ENCODE data around the gene VILL.

The VILL gene

GRCh38 chr3:38002291-38002876 lies 11.8 kb downstream of the VILL start:
- peak; percentile 20 for DNase-seq

DNA sequence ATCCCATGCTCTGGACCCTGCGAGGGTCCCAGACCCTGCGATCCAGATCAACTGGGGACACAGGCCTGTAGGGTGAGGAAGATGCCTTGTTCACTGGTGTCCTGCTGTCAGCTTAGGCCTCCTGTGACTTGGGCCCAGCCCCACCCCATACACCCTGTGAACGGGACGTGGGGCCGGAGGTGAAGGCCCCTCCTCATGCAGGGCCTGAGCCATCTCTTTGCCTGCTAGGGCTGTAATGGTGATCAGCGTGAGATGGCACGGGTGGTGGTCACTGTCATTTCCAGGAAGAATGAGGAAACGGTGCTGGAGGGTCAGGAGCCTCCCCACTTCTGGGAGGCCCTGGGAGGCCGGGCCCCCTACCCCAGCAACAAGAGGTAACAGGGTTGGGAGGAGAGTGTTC lies 12.4 kb downstream of the VILL start:
- no peak for DNase-seq

GRCh38 chr3:38003371-38003816 lies 12.8 kb downstream of the VILL start:
- DNase-seq = peak; percentile 78

DNA sequence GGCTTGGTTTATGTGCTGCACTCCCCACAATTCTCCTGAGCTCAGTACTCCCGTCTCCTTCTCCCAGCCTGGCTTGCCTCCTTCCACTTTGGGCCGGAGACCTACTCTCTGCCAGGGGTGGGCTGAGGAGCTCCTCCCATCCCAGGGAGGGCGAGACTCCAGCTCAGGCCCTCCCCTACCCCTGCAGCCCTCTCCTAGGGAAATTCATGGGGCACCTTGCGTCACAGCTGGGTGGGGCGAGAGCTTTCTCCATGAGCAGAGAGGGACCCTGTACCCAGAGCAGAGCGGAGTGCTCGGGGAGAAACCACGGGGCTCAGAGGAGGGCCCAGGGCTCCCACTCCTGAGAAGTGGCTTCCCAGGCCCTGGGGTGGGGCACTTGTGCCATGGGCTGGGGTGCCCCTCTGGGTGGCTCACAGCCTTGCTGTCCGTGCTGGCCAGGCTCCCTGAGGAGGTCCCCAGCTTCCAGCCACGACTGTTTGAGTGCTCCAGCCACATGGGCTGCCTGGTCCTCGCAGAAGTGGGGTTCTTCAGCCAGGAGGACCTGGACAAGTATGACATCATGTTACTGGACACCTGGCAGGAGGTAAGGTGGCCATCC lies 13.3 kb downstream of the VILL start:
- no peak for DNase-seq

DNA sequence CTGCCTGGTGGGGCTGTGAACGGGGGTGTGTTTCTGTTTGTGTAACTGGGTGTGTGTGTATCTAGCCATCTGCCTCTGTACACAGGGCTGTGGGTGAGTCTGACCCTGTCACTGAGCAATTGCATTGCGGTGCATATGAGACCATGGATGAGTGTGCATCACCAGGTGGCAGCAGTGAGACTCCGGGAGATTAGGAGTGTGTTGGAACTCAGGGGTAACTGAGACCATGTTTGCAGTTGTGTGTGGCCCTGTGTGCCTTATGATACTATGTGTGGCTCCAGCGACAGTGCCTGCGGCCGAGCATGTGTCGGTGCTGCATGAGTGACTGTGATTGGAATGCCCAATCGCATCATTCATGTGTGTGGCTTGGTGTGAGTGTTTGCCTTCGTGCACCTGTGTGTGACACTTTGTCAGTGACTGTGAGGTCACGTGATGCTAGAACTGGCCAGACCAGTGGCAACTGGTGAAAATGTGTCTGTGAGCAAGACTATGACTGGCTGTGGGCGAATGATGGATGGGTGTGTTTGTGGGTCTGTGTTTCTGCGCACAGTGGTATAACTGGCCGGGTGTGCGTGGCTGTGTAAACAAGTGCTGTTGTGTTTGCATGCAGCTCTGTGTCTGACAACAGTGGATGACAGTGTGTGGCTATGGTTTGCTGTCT lies 14.0 kb downstream of the VILL start:
- DNase-seq = peak; percentile 72

- peak; percentile 76 for DNase-seq
These were observed 14.8 kb downstream of the VILL start for GRCh38 chr3:38005076-38006020.

DNA sequence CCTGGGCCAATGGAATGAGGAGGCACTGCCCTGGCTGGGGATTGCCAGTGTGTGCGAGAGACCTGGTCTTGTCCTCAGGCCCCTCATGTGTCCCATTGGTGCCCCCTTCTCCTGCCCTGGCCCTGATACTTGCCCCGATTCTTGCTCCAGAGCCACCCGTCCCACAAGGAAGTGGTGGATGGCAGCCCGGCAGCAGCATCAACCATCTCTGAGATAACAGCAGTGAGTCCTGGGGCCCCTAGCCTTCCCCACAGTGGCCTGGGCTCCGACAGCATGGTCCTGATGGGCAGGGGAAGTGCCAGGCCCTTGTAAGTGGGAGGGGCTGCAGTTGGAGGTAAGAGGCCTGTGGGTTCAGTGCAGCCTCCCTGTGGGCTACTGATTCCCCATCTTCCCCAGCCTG lies 15.4 kb downstream of the VILL start:
- DNase-seq = no peak

GRCh38 chr3:38006445-38006995 lies 15.9 kb downstream of the VILL start:
- DNase-seq = no peak

GRCh38 chr3:38007754-38008090 lies 17.1 kb downstream of the VILL start:
- DNase-seq = no peak

GRCh38 chr3:38008191-38008701 lies 17.7 kb downstream of the VILL start:
- no peak for DNase-seq

DNA sequence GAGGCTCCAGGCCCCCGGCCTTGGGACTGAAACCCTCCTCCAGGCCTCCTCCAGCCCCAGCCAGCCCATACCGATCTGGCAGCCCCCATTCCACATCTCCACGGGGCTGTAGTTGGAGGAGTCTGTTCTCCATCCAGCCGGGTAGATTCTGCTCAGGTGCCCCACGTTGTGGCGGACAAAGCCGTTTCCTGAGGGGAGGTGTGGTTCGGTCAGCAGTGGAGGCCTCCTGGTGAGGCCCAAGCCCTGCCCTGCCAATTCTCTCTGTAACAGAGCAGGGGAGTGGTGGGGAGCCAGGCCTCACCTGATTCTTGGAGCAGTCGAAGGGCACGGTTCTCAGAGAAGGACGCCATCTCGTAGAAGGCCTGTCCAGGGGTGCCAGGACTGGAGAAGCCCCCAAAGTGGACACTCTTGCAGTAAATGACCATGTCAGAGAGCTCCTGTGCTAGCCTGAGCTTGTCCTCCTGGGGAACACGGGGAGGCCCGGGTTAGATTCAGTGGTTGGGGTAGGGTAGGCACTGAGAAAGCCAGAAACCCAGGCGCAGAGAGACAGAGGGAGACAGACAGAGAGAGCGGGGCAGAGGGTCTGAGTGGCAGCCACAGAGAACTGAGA lies 18.5 kb downstream of the VILL start:
- no peak for DNase-seq

- no peak for DNase-seq
These were observed 19.4 kb downstream of the VILL start for GRCh38 chr3:38009807-38010591.

DNA sequence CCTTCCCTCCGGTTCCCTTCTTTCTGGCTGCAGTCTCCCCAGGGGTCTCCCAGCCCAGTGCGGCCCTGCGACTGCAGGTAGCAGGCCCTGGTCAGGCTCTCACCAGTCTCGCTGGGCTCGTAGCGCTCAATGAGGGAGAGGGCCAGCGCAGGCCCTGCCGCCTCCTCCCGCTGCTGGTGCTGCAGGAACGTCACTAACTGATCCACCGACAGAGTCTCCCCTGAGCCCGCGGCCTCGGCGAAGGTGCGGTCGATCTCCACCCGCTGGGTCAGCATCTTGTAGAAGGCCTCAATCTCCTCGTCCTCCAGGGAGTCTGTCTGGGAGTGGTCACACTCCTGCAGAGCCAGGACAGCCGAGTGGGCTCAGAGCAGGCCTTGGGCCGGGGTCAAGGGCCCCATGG lies 20.5 kb downstream of the VILL start:
- DNase-seq = no peak

DNA sequence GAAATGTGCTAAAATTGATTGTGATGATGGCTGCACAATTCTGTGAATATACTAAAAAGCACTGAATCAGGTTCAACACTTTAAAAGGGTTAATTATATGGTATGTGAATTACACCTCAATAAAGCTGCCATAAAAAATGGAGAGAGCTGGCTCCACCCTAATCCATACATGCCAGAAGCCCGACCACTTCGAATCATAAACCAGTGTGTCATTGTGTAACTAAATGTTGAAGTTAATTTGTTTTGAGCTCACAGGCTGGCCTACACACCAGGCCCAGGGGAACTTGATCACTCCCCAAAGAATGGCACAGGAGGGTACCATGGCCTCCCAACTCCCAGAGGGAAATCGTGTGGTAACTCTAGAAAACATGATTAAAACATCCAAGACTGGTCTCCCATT lies 24.9 kb downstream of the VILL start:
- no peak for DNase-seq

DNA sequence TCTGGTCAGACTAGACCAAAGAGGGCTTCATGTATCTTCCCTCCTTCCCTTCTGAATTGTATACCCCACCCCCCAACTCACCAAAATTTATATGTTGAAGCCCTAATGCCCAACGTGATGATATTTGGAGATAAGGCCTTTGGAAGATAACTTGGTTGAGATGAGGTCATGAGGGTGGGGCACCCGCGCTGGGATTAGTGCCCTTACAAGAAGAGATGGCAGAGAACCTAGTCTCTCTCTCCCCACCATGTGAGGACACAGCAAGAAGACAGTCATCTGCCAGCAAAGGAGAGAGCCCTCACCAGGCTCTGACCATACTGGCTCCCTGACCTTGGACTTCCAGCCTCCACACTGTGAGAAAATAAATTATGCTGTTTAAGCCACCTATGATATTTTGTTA lies 25.4 kb downstream of the VILL start:
- no peak for DNase-seq

GRCh38 chr3:38016410-38016809 lies 25.8 kb downstream of the VILL start:
- no peak for DNase-seq

DNA sequence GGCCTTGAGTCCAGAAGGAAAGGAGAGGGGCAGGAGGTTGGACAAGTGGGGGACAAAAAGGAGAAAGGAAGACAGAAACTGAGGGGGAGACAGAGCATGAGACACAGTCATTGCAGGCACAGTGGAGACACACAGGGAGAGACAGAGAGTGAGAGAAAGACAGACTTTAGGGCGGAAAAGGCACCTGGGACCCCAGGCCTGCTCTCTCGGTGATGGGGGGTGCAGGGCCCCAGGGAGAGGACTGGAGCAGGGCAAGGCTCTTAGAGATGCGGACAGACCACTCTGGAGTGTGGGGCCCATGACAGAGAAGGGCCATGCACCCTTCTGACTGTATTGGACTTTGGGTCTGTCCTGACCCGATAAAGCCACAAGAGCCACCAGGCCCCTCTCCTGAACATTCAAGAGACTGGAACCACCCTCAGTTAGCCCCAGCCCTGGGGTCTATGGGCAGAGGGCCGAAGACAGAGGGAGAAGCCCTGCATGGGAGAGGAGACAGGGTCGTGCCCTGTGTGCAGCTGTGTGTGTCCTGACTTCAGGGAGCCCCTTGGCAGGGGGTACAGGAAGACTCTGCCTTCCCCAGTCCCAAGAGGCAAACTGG lies 26.4 kb downstream of the VILL start:
- DNase-seq = no peak

- DNase-seq = no peak
These were observed 27.1 kb downstream of the VILL start for GRCh38 chr3:38017445-38018295.

DNA sequence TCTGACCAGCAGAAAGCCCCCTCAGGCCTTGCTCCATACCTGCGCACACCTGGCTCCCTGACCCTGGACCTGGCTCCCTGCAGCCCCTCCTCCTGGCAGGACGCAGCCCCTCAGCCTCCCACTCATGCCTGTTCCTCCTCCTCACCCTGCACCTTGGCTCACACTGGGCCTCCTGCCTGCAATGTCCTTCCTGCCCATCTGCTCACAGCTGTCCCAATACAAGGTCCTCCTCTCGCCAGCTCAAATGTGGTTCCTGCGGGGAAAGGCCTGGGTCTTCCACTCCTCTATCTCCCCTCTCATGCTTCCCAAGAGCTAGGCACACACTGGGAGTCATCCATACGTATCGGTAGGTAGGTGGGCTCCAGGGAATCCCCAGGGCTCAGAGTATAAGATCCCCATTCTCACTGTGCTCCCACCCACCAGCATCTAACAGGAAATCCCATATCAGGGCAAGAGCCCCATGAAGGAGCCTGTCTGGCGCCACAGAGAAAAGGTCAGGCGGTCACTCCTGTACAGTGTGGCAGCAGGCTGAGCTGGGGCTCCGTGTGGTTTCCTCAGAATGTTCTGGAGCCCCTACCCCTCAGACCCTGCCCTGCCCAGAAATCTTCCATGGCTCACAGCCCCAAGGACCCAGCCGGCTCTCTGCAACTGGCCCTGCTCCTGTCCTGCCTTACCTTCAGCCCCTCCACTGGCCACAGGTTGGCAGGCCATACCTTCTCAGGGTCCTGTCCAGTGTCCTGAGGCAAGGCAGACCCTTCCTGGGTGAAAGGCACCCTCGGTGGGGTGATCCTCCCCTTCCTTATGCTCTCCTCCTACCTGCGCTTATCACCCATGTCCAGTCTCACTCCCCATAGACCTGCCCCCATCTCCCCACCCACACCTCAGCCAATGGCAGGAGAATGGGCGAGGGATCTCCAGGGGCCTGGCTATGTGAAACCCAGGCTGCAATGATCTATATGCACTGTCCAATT lies 28.0 kb downstream of the VILL start:
- DNase-seq = peak; percentile 29
